HepG2 (cell line): ENCODE data around the gene ENTPD7. TPM values are rescaled to one million over a fixed set of nuclear protein-coding genes. Genes with fewer than 3 reads are reported as not detected.

Experiments
- ETV6 ChIP-seq: sonication (generic); formaldehyde crosslinking; conservative IDR thresholded peaks from 2 replicates; pipeline ENCODE4 v1.4.0; 2020; ENCODE audit warnings: missing genetic modification reagents
- FOXP1 ChIP-seq, 2 experiments: fragments of 450-650 bp in 1 of 2; IDR thresholded peaks; 2 replicates each; pipeline ENCODE4 v1.6.1; 2017 to 2018; ENCODE audit warnings: antibody characterized with exemption in 1 of 2
- MAZ ChIP-seq, 2 experiments: sonication (generic) in 1 of 2; formaldehyde crosslinking in 1 of 2; IDR thresholded peaks; 2 replicates each; pipeline versions ENCODE4 v1.5.0 to v1.6.1; 2012 to 2020; ENCODE audit warnings: low read depth in 2 of 2, mild to moderate bottlenecking in 2 of 2, borderline replicate concordance in 1 of 2, improper control_type of control experiment in 1 of 2, low read length in 1 of 2, missing genetic modification reagents in 1 of 2, moderate library complexity in 1 of 2
- MXD4 ChIP-seq: IDR thresholded peaks from 2 replicates; pipeline ENCODE4 v1.6.1; 2016; ENCODE audit warnings: mild to moderate bottlenecking, missing biosample characterization, missing genetic modification reagents
- NFE2L2 ChIP-seq: fragments of 150-350 bp; IDR thresholded peaks from 2 replicates; pipeline ENCODE4 v1.6.1; 2014; ENCODE audit warnings: low read length
- PCBP1 ChIP-seq: fragments of 200-400 bp; formaldehyde crosslinking; IDR thresholded peaks from 2 replicates; pipeline ENCODE4 v1.6.1; 2017; ENCODE audit warnings: mild to moderate bottlenecking, low read depth, low read length, borderline replicate concordance
- RARG ChIP-seq: sonication (generic); formaldehyde crosslinking; IDR thresholded peaks from 2 replicates; pipeline ENCODE4 v1.4.0; 2020; ENCODE audit warnings: low read depth, mild to moderate bottlenecking, missing genetic modification reagents
- TGIF2 ChIP-seq: IDR thresholded peaks from 2 replicates; pipeline ENCODE4 v1.6.1; 2016; ENCODE audit warnings: control low read depth, missing compliant biosample characterization
- ZC3H13 ChIP-seq: sonication (generic); formaldehyde crosslinking; IDR thresholded peaks from 2 replicates; pipeline ENCODE4 v1.8.1; 2023; ENCODE audit warnings: mild to moderate bottlenecking, missing genetic modification reagents, moderate library complexity
- ZFP36L2 ChIP-seq: sonication (generic); formaldehyde crosslinking; IDR thresholded peaks from 2 replicates; pipeline ENCODE4 v1.4.0; 2020; ENCODE audit warnings: missing genetic modification reagents
- ZNF33B ChIP-seq: sonication (generic); formaldehyde crosslinking; IDR thresholded peaks from 2 replicates; pipeline ENCODE4 v1.5.1; 2020; ENCODE audit warnings: mild to moderate bottlenecking, missing genetic modification reagents
- ZNF530 ChIP-seq: sonication (generic); formaldehyde crosslinking; IDR thresholded peaks from 2 replicates; pipeline ENCODE4 v1.5.0; 2020; ENCODE audit warnings: low read depth, mild to moderate bottlenecking, missing genetic modification reagents
- ZNF607 ChIP-seq: sonication (generic); formaldehyde crosslinking; IDR thresholded peaks from 2 replicates; pipeline ENCODE4 v1.5.1; 2020; ENCODE audit warnings: missing genetic modification reagents, mild to moderate bottlenecking, borderline replicate concordance
- polyA plus RNA-seq, 8 experiments: library from polyadenylated mRNA; depleted of rRNA in 3 of 8; stranded (reverse) in 7 of 8; unstranded in 1 of 8; fragments of >200 nt; fragmentation: Illumina TruSeq in 4 of 8; extraction: Trizol in 4 of 8; gene quantifications; 2 replicates each; pipeline versions ENCODE4 v1.2.1 to v1.2.3, GENCODE V29; 2011 to 2016; ENCODE audit warnings: low read depth in 4 of 8, missing spikeins in 1 of 8, mixed read lengths in 1 of 8; ENCODE audit not compliant: insufficient read depth in 1 of 8
- total RNA-seq, 5 experiments: library from RNA; depleted of rRNA; stranded (reverse); fragments of >200 nt; fragmentation: Illumina TruSeq; extraction: Trizol; gene quantifications; 2 replicates each; pipeline ENCODE4 v1.2.3, GENCODE V29; 2016; ENCODE audit warnings: low read depth in 1 of 5
- TF ChIP-seq, protein P1 (sequence below): sonication (generic); formaldehyde crosslinking; IDR thresholded peaks from 2 replicates; pipeline ENCODE4 v1.5.1; 2020; ENCODE audit warnings: missing genetic modification reagents, mild to moderate bottlenecking, borderline replicate concordance
- TF ChIP-seq, protein P2 (sequence below): sonication (generic); formaldehyde crosslinking; IDR thresholded peaks from 2 replicates; pipeline ENCODE4 v1.4.0; 2020; ENCODE audit warnings: missing genetic modification reagents
- TF ChIP-seq, protein P3 (sequence below): sonication (generic); formaldehyde crosslinking; IDR thresholded peaks from 2 replicates; pipeline ENCODE4 v1.5.0; 2020; ENCODE audit warnings: mild to moderate bottlenecking, missing genetic modification reagents, borderline replicate concordance
- TF ChIP-seq, protein P4 (sequence below): sonication (generic); formaldehyde crosslinking; IDR thresholded peaks from 2 replicates; pipeline ENCODE4 v1.5.1; 2020; ENCODE audit warnings: mild to moderate bottlenecking, missing genetic modification reagents, moderate library complexity

Gene ENTPD7
- total and polyA plus RNA-seq, 2 of the 13 experiments (the other 11 are each of a cell fraction or from before 2014, with no cell fraction given), result 7.6 to 36.5 TPM

DNA sequence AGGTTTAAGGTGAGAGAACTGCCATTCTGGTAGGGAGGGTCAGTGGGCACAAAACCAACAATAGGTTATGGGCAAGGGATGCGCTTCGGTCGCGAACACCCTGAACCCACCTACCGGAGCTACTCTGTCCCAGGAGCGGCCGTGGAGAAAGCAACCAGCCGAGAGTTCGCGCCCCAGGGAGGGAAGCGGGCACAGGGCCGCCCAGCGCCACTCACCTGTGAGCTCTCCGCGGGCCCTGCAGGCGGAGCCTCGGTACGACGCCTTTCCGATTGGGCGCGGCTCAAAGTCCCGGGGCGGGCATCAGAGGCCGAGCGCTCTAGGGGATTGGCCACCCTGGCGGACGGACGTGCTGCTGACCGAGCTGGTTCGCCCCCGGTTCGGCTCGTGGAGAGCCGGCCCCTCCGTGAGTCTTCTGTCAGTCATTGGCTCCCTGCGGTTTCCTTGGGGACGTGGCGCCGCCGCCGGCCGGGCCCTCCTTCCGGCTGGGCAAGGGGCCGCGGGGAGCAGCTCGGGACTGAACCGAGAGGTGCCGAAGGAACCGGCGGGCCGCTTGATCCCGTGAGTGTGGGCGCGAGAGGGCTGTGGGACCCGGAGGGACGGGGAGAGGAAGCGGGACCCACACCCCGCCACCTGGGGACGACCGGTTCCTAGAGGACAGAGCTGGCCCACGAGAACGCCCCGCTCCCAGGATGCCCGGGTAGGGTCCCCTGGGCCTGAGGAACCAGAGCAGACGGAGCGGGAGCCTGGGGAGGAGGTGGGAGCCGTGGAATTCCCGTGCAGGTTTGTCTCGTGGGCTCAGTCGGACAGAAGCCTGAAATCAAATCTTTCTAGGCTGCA is at the start of gene ENTPD7 (continued):
- TF ChIP-seq, protein P1, sequence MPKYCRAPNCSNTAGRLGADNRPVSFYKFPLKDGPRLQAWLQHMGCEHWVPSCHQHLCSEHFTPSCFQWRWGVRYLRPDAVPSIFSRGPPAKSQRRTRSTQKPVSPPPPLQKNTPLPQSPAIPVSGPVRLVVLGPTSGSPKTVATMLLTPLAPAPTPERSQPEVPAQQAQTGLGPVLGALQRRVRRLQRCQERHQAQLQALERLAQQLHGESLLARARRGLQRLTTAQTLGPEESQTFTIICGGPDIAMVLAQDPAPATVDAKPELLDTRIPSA (CRISPR knock-in tag), result no peak
- TF ChIP-seq ZNF530 (CRISPR knock-in tag) (no peak), ZNF607 (no peak), MXD4 (CRISPR knock-in tag) (peak; percentile 70), MAZ (IDR thresholded peaks at IDR 0.05; ENCODE audit: borderline replicate concordance, low read depth, low read length) (no peak), MAZ (CRISPR knock-in tag; IDR thresholded peaks at IDR 0.05; ENCODE audit: low read depth) (peak; percentile 72; the same call in 1 of the 2 replicates), ZC3H13 (CRISPR knock-in tag) (no peak), ETV6 (CRISPR knock-in tag) (no peak; the same call in 1 of the 2 replicates), ZNF33B (CRISPR knock-in tag) (no peak), TGIF2 (CRISPR knock-in tag) (no peak), FOXP1 (IDR thresholded peaks at IDR 0.05) (no peak), FOXP1 (CRISPR knock-in tag; IDR thresholded peaks at IDR 0.05) (no peak), ZFP36L2 (CRISPR knock-in tag) (no peak), RARG (CRISPR knock-in tag) (0 out of 2 replicates have a peak, but pooled peaks have one; percentile 11), NFE2L2 (no peak), PCBP1 (0 out of 2 replicates have a peak, but pooled peaks have one; percentile 25)
- TF ChIP-seq, protein P2, sequence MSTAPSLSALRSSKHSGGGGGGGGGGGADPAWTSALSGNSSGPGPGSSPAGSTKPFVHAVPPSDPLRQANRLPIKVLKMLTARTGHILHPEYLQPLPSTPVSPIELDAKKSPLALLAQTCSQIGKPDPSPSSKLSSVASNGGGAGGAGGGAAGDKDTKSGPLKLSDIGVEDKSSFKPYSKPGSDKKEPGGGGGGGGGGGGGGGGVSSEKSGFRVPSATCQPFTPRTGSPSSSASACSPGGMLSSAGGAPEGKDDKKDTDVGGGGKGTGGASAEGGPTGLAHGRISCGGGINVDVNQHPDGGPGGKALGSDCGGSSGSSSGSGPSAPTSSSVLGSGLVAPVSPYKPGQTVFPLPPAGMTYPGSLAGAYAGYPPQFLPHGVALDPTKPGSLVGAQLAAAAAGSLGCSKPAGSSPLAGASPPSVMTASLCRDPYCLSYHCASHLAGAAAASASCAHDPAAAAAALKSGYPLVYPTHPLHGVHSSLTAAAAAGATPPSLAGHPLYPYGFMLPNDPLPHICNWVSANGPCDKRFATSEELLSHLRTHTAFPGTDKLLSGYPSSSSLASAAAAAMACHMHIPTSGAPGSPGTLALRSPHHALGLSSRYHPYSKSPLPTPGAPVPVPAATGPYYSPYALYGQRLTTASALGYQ, result no peak
- TF ChIP-seq, protein P3, sequence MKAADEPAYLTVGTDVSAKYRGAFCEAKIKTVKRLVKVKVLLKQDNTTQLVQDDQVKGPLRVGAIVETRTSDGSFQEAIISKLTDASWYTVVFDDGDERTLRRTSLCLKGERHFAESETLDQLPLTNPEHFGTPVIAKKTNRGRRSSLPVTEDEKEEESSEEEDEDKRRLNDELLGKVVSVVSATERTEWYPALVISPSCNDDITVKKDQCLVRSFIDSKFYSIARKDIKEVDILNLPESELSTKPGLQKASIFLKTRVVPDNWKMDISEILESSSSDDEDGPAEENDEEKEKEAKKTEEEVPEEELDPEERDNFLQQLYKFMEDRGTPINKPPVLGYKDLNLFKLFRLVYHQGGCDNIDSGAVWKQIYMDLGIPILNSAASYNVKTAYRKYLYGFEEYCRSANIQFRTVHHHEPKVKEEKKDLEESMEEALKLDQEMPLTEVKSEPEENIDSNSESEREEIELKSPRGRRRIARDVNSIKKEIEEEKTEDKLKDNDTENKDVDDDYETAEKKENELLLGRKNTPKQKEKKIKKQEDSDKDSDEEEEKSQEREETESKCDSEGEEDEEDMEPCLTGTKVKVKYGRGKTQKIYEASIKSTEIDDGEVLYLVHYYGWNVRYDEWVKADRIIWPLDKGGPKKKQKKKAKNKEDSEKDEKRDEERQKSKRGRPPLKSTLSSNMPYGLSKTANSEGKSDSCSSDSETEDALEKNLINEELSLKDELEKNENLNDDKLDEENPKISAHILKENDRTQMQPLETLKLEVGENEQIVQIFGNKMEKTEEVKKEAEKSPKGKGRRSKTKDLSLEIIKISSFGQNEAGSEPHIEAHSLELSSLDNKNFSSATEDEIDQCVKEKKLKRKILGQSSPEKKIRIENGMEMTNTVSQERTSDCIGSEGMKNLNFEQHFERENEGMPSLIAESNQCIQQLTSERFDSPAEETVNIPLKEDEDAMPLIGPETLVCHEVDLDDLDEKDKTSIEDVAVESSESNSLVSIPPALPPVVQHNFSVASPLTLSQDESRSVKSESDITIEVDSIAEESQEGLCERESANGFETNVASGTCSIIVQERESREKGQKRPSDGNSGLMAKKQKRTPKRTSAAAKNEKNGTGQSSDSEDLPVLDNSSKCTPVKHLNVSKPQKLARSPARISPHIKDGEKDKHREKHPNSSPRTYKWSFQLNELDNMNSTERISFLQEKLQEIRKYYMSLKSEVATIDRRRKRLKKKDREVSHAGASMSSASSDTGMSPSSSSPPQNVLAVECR (CRISPR knock-in tag), result peak; percentile 97
- TF ChIP-seq, protein P4, sequence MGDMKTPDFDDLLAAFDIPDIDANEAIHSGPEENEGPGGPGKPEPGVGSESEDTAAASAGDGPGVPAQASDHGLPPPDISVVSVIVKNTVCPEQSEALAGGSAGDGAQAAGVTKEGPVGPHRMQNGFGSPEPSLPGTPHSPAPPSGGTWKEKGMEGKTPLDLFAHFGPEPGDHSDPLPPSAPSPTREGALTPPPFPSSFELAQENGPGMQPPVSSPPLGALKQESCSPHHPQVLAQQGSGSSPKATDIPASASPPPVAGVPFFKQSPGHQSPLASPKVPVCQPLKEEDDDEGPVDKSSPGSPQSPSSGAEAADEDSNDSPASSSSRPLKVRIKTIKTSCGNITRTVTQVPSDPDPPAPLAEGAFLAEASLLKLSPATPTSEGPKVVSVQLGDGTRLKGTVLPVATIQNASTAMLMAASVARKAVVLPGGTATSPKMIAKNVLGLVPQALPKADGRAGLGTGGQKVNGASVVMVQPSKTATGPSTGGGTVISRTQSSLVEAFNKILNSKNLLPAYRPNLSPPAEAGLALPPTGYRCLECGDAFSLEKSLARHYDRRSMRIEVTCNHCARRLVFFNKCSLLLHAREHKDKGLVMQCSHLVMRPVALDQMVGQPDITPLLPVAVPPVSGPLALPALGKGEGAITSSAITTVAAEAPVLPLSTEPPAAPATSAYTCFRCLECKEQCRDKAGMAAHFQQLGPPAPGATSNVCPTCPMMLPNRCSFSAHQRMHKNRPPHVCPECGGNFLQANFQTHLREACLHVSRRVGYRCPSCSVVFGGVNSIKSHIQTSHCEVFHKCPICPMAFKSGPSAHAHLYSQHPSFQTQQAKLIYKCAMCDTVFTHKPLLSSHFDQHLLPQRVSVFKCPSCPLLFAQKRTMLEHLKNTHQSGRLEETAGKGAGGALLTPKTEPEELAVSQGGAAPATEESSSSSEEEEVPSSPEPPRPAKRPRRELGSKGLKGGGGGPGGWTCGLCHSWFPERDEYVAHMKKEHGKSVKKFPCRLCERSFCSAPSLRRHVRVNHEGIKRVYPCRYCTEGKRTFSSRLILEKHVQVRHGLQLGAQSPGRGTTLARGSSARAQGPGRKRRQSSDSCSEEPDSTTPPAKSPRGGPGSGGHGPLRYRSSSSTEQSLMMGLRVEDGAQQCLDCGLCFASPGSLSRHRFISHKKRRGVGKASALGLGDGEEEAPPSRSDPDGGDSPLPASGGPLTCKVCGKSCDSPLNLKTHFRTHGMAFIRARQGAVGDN (CRISPR knock-in tag), result peak; percentile 87
